ENCODE measurements around the gene PRKAR2B. TPM values are rescaled to one million over a fixed set of nuclear protein-coding genes. Genes with fewer than 3 reads are reported as not detected.
"Not testable (repeated sequence)": the region's sequence is repeated elsewhere in the genome, so short reads cannot be mapped to it uniquely, and the experiment has no call there.

Gene PRKAR2B
- total RNA-seq, 1 donor from 2014 or later = 0.80 TPM

GRCh38 chr7:107047902-107048782 lies 3.6 kb downstream of the PRKAR2B start:
- no peak for DNase-seq (ENCODE audit: low read depth)

GRCh38 chr7:107048783-107049418 lies 4.4 kb downstream of the PRKAR2B start:
- no peak for DNase-seq (ENCODE audit: low read depth)

GRCh38 chr7:107049480-107049879 lies 5.0 kb downstream of the PRKAR2B start:
- DNase-seq (ENCODE audit: low read depth) = no peak

GRCh38 chr7:107049971-107050532 lies 5.5 kb downstream of the PRKAR2B start:
- DNase-seq (ENCODE audit: low read depth) = no peak

- no peak for DNase-seq (ENCODE audit: low read depth)
These were observed 6.9 kb downstream of the PRKAR2B start for GRCh38 chr7:107051376-107051775.

GRCh38 chr7:107054965-107055364 lies 10.5 kb downstream of the PRKAR2B start:
- not testable (repeated sequence) for DNase-seq (ENCODE audit: low read depth)

- DNase-seq (ENCODE audit: low read depth) = not testable (repeated sequence)
These were observed 11.6 kb downstream of the PRKAR2B start for GRCh38 chr7:107056058-107056457.

GRCh38 chr7:107056728-107057473 lies 12.4 kb downstream of the PRKAR2B start:
- DNase-seq (ENCODE audit: low read depth) = no peak

- no peak for DNase-seq (ENCODE audit: low read depth)
These were observed 12.9 kb downstream of the PRKAR2B start for GRCh38 chr7:107057474-107057833.

GRCh38 chr7:107059468-107059867 lies 15.0 kb downstream of the PRKAR2B start:
- no peak for DNase-seq (ENCODE audit: low read depth)

- DNase-seq (ENCODE audit: low read depth) = no peak
These were observed 19.0 kb downstream of the PRKAR2B start for GRCh38 chr7:107063245-107064120.

GRCh38 chr7:107064255-107064654 lies 19.8 kb downstream of the PRKAR2B start:
- DNase-seq (ENCODE audit: low read depth) = no peak

GRCh38 chr7:107065929-107066247 lies 21.4 kb downstream of the PRKAR2B start:
- DNase-seq (ENCODE audit: low read depth) = no peak

GRCh38 chr7:107068156-107068555 lies 23.7 kb downstream of the PRKAR2B start:
- no peak for DNase-seq (ENCODE audit: low read depth)

GRCh38 chr7:107069457-107069856 lies 25.0 kb downstream of the PRKAR2B start:
- DNase-seq (ENCODE audit: low read depth) = no peak

- DNase-seq (ENCODE audit: low read depth) = no peak
These were observed 26.2 kb downstream of the PRKAR2B start for GRCh38 chr7:107070710-107071109.

- no peak for DNase-seq (ENCODE audit: low read depth)
These were observed 26.6 kb downstream of the PRKAR2B start for GRCh38 chr7:107071129-107071528.

GRCh38 chr7:107072133-107072532 lies 27.6 kb downstream of the PRKAR2B start:
- DNase-seq (ENCODE audit: low read depth) = no peak

GRCh38 chr7:107075863-107076574 lies 31.5 kb downstream of the PRKAR2B start:
- no peak for DNase-seq (ENCODE audit: low read depth)

- no peak for DNase-seq (ENCODE audit: low read depth)
These were observed 32.5 kb downstream of the PRKAR2B start for GRCh38 chr7:107076781-107077698.
